Fibroblast of villous mesenchyme (primary cell): ENCODE data around the gene HES7. TPM values are rescaled to one million over a fixed set of nuclear protein-coding genes. Genes with fewer than 3 reads are reported as not detected.

Experiments
- DNase-seq: peaks from one replicate; pipeline ENCODE4 v3.0.0-alpha.2; 2010; ENCODE audit warnings: low read depth
- H3K4me3 ChIP-seq: 2 replicates; pipeline ENCODE4 v1.5.1; 2011; ENCODE audit warnings: low read depth, mild to moderate bottlenecking, low read length
- CTCF ChIP-seq: IDR thresholded peaks from 2 replicates; pipeline ENCODE4 v1.5.1; 2012; ENCODE audit warnings: low read depth, mild to moderate bottlenecking, low read length; ENCODE audit not compliant: insufficient read depth
- total RNA-seq: library from RNA; depleted of rRNA; stranded (reverse); fragments of >200 nt; gene quantifications from 2 replicates; pipeline ENCODE4 v1.2.3, GENCODE V29; 2012

Gene HES7
- total RNA-seq, 1 donor, result not detected

- no peak for TF ChIP-seq CTCF
- DNase-seq, result no peak
Observed at GRCh38 chr17:8154608-8155155, 30.8 kb upstream of the HES7 start.

GRCh38 chr17:8153957-8154607 lies 30.2 kb upstream of the HES7 start:
- H3K4me3 ChIP-seq, result peak overlapping the region; percentile 100
- DNase-seq, result peak; percentile 100
- TF ChIP-seq CTCF, result no peak

More at GRCh38 chr17:8154608-8155155, 30.8 kb upstream of the HES7 start:
- H3K4me3 ChIP-seq, result peak overlapping the region; percentile 100

- DNase-seq, result peak; percentile 96
- no peak for TF ChIP-seq CTCF
- H3K4me3 ChIP-seq, result peak overlapping the region; percentile 67
Observed at GRCh38 chr17:8153525-8153956, 29.6 kb upstream of the HES7 start.

GRCh38 chr17:8153031-8153451 lies 29.1 kb upstream of the HES7 start:
- DNase-seq, result no peak
- no peak for TF ChIP-seq CTCF
- peak overlapping the region; percentile 87 for H3K4me3 ChIP-seq

GRCh38 chr17:8152112-8152775 lies 28.3 kb upstream of the HES7 start, which contains the start of gene PER1:
Gene PER1 (minus strand): TSS chr17:8152404. CDS start chr17:8150706, 1,698 bp downstream.
- H3K4me3 ChIP-seq, result peak within 1 kb of the TSS; percentile 87
- no peak for TF ChIP-seq CTCF
- peak; percentile 99 for DNase-seq

GRCh38 chr17:8151641-8152111 lies 27.8 kb upstream of the HES7 start:
- no peak for TF ChIP-seq CTCF
- DNase-seq, result peak; percentile 81
- peak overlapping the region; percentile 87 for H3K4me3 ChIP-seq
